Muscle of arm (tissue), 12 donors: ENCODE measurements around the gene AHDC1. TPM values are rescaled to one million over a fixed set of nuclear protein-coding genes. Genes with fewer than 3 reads are reported as not detected.

Experiments
- DNase-seq: peaks from one replicate; pipeline ENCODE4 v3.0.0-alpha.2; 2013
- polyA plus RNA-seq, 12 donors: library from polyadenylated mRNA; unstranded; fragments of 120-200 nt; gene quantifications; one replicate each; pipeline ENCODE4 v1.2.1, GENCODE V29; 2013; ENCODE audit not compliant: insufficient read length in 12 of 12

Gene AHDC1
- polyA plus RNA-seq, 12 donors, result 67.2 to 136 (median 80.7) TPM; not detected in 1

GRCh38 chr1:27489973-27490741 lies 113.8 kb downstream of the AHDC1 start, which contains the start of gene WASF2:
WASF2 (minus strand) TSS chr1:27490167; CDS start chr1:27428890, 61,277 bp downstream.
- peak; percentile 98 for DNase-seq

- no peak for DNase-seq
Measured at GRCh38 chr1:27489501-27489972, 114.4 kb downstream of the AHDC1 start.

- DNase-seq, result no peak
Measured at GRCh38 chr1:27487966-27488884, 115.7 kb downstream of the AHDC1 start.

GRCh38 chr1:27485363-27485762 lies 118.6 kb downstream of the AHDC1 start:
- DNase-seq, result no peak

Other genes with a start within 250 kb of the AHDC1 start
- 10 to 100 TPM in 5 of 12 donors, 1 to 10 TPM in 6, not detected in 1; 6.4 to 24.0 (median 9.9) TPM for gene MAP3K6, start 237.2 kb downstream of the AHDC1 start, polyA plus RNA-seq
- gene FCN3, start 229.3 kb downstream of the AHDC1 start, polyA plus RNA-seq, result under 1 TPM in 10 of 12 donors, not detected in 2; 0.16 to 0.73 (median 0.39) TPM
- under 1 TPM in 2 of 12 donors, not detected in 10; 0.12 to 0.55 TPM for gene CD164L2, start 220.8 kb downstream of the AHDC1 start, polyA plus RNA-seq
- under 1 TPM in 10 of 12 donors, not detected in 2; 0.38 to 0.95 (median 0.59) TPM for gene GPR3, start 211.5 kb downstream of the AHDC1 start, polyA plus RNA-seq
- gene WASF2, start 114.0 kb downstream of the AHDC1 start, polyA plus RNA-seq, result 100 to 1,000 TPM in 2 of 12 donors, 10 to 100 TPM in 10; 71.9 to 930 (median 83.1) TPM
- 1 to 10 TPM in 9 of 12 donors, under 1 TPM in 1, not detected in 2; 0.96 to 8.5 (median 1.9) TPM for gene FGR, start 31.0 kb upstream of the AHDC1 start, polyA plus RNA-seq
- 1,000 to 10,000 TPM in 1 of 12 donors, 10 to 100 TPM in 11; 36.9 to 1,253 (median 56.8) TPM for gene IFI6, start 68.0 kb upstream of the AHDC1 start, polyA plus RNA-seq
- 100 to 1,000 TPM in 1 of 12 donors, 10 to 100 TPM in 11; 18.0 to 726 (median 21.8) TPM for gene FAM76A, start 121.8 kb upstream of the AHDC1 start, polyA plus RNA-seq
- gene STX12, start 169.1 kb upstream of the AHDC1 start, polyA plus RNA-seq, result 10 to 100 TPM in 11 of 12 donors, not detected in 1; 24.1 to 51.0 (median 35.7) TPM
- gene PPP1R8, start 226.6 kb upstream of the AHDC1 start, polyA plus RNA-seq, result 10 to 100 TPM in 11 of 12 donors, not detected in 1; 29.1 to 48.1 (median 34.6) TPM